ENCODE results near the gene EP400.
"Not testable (repeated sequence)": the region's sequence is repeated elsewhere in the genome, so short reads cannot be mapped to it uniquely, and the experiment has no call there.

The EP400 gene

DNA sequence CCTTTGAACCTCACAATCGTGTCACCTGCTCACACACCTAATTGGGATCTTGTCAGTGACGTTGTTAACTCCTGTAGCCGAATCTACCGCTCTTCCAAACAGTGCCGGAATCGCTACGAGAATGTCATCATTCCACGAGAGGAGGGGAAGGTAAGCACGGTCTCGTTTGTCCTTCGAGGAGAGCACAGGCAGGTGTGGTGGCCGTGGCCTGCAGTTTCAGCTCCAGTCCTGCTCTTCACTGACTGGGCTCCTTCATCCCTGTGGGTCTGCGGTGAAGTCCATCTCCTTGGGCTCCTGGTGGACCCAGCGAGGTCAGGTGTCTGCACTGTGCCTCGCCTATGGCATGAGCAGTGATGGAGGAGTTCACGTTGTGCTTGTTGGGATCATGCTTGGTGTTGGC, 96.0 kb downstream of the EP400 start:
- no peak for DNase-seq (ENCODE audit: low read depth in 2 of 2)

DNA sequence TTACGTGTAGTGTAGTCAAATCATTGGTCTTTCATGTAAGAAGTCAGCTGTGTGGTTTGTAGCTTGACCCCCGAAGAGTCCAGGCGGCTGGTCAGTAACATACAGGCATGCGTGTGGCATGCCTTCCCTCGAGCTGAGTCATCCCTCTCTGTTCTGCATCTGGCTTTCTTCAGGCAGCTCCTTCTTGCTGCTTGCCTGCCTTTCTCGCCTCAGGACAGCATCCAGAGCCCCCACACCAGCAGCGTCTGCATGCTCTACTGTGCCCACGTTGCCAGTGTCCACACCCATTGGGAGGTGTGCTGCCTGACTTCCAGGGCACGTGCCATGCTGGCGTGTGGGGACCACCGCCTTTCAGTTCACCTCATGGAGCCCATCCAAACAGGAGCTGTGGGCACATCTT, 96.8 kb downstream of the EP400 start:
- no peak for DNase-seq (ENCODE audit: low read depth in 2 of 2)

DNA sequence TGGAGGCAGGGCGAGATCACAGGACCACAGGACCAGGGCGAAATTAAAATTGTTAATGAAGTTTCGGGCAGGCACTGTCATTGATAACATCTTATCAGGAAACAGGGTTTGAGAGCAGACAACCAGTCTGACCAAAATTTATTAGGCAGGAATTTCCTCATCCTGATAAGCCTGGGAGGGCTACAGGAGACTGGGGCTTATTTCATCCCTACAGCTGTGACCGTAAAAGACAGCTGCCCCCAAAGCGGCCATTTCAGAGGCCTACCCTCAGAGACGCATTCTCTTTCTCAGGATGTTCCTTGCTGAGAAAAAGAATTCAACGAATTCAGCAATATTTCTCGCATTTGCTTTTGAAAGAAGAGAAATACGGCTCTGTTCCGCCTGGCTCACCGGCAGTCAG, 97.9 kb downstream of the EP400 start:
- DNase-seq (ENCODE audit: low read depth in 2 of 2), result not testable (repeated sequence)

DNA sequence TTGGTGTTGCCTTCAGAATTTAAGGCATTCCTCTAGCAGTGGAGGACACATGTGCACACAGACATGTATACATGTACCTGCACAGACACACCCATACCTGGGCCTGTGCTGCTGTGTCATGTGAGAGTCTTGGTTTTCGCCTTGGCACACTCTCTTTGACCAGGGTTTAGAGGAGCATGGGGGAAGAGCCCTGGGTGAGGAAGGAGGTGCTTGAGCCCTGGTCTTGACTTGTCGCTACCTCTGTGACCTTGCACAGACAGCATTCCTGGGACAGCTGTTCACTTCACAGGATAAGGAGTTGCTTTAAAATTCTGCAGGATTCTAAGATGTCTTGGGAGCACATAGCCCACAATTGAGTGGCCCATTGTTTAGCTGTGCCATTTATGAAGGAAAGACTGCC, 99.7 kb downstream of the EP400 start:
- DNase-seq (ENCODE audit: low read depth in 2 of 2), result no peak

DNA sequence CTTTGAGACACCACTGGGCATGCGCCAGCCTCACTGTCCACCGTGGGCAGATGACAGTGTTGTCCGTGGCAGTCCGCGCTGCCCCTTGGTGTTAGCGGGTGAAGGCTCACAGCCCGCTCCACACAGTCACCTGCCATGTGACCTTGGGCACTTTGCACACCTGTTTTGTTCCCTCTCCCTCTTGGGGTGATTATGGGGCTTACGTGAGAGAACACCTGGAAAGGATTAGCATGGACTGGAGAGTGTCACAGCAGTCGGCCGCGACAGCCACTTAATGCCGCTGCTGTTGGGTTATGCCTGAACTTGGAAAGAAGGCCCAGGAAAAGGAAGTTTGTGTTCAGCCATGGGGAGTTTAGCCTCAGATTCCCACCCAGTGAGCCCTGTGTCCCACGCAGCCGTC, 100.1 kb downstream of the EP400 start:
- no peak for DNase-seq (ENCODE audit: low read depth in 2 of 2)

DNA sequence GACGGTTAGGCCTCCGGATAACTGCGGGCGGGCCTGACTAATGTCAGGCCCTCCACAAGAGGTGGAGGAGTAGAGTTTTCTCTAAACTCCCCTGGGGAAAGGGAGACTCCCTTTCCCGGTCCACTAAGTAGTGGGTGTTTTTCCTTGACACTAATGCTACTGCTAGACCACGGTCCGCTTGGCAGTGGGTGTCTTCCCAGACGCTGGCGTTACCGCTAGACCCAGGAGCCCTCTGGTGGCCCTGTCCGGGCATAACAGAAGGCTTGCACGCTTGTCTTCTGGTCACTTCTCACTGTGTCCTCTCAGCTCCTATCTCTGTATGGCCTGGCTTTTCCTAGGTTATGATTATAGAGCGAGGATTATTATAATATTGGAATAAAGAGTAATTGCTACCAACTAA, 102.0 kb downstream of the EP400 start:
- not testable (repeated sequence) for DNase-seq (ENCODE audit: low read depth in 2 of 2)

DNA sequence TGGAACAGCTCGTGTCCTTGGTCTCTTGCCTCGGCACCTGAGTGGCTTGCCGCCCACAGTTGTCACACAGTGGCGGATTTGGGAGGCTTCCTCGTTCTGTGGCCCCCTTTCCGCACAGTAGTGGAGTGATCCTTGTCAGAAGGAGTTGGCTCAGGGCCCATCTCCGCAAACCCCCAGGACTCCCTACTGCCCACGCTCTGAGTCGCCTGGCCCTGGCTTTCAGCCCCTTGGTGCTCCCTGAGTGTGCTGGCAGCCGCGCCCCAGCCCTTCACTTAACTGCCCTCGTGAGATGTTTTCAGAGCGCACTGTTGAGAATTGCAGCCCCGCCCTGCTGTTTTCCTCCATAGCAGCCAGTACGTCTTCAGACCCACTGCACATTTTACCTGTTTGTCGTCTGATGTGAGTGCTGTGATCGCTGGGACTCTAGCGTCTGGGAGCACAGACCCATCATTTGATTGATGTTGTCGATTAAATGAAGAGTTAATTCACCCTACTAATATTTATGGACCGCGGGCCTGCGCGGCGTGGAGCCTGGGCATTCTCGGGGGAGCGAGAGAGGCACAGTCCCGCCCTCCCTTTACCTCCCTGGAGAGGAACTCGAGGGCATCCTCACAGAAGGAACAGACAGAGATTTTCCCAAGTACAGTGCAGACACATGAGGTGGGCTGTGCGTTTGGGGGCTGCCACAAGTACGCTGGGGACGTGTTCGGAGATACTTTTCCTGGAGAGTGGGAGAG, 102.6 kb downstream of the EP400 start:
- no peak for DNase-seq (ENCODE audit: low read depth in 2 of 2)

DNA sequence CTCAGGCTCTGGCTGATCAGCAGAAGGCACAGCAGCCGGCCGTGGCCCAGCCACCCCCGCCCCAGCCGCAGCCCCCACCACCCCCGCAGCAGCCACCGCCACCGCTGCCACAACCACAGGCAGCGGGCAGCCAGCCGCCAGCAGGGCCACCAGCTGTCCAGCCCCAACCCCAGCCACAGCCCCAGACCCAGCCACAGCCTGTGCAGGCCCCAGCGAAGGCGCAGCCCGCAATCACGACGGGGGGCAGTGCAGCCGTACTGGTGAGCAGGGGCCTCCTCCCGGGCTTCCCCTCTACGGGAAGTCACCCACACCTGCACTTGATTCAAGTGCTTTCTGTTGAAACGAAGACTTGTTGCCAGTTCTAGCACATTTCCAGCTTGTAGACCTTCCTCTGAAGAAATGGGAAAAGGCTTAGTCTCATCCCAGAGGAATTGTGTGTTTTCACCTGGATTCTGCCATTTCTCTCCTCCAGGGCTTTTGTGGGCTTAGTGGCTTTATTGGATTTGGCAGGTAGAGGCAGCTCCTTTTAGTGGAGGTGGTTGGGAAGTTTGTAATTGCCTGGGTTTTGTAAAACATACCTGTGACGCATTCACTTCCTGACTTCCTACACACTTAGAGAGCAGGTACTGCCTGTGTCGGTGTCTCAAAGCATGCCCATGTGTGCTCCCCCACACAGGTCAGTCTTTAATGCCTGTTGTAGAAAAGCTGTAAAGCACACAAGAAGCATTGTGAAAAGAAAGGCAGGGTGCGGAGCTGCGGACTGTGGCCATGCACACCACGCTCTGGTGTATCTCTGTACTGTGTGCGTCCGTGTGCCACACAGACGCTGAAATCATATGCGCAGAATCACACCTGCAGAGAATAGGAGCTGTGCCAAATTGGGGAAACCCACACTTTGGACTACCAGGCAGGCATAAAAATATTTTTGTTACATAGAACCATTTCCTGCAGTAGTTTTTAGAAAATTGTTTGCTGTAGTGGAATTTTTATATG, 103.9 kb downstream of the EP400 start:
- no peak for DNase-seq (ENCODE audit: low read depth in 2 of 2)

DNA sequence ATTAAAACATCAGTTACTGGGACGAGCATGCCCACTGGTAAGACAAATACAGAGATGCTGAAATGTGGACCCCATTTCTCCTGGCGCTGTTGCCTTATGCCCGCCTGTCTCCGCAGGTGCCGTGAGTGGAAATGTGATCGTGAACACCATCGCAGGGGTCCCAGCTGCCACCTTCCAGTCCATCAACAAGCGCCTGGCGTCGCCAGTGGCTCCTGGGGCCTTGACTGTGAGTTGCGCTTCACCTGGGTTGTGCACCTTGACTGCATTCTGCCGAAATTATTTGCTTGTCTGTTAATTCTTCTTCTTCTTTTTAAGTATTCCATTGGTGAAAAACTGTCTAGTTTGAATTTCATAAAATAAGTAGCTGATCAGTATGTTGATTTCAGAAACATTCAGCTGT, 105.2 kb downstream of the EP400 start:
- no peak for DNase-seq (ENCODE audit: low read depth in 2 of 2)

DNA sequence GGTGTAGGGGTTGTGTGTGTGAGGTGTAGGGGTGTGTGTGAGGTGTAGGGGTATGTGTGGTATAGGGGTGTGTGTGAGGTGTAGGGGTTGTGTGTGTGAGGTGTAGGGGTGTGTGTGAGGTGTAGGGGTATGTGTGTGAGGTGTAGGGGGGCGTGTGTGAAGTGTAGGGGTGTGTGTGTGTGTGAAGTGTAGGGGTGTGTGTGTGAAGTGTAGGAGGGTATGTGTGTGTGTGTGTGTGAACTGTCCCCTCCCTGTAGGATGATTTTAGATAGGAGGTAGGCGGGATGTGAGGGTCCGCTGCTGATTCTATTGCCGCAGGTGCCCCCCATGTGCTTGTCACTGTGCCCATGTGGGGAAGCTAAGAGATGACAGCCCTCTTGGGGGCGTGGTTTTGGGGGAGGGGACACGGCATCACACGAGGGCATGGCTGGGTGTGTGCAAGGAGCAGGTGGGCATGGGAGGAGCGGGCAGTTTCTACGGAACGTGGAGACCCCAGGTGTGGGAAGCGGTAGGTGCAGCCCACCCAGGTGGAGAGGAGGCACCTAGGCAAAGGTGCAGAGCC, 105.9 kb downstream of the EP400 start:
- no peak for DNase-seq (ENCODE audit: low read depth in 2 of 2)

DNA sequence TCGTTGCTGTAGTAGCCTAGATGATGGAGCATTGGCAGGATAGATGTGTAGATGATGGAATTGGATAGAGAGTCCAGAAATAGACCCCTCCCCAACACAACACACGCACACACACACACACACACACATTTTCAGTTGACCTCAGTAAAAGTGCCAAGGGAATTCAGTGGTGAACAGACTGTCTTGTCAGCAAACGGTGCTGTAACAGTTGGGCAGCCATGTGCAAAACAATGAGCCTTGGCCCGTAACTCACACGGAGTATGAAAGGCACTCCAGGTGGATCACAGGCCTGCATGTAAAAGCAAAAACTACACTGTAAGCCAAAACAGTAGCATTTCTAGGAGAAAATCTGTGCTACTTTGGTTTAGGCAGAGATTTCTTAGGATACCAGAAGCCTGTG, 106.6 kb downstream of the EP400 start:
- no peak for DNase-seq (ENCODE audit: low read depth in 2 of 2)

DNA sequence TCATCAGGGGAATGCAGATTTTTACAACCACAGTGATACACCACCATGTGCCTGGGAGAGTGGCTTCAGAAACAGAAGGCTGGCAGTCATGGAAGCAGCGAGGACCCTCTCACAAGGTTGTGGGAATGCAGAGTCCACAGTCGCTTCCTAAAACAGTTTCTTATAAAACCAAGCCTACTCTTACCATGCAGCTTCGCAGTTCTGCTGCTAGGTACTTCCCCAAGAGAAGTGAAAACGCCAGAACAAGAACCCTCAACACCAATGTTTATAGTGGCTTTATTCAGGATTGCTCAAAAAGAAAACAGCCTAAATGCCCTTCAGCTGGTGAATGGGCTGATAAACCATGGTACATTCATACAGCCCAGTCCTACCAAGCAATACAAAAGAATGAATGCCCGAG, 107.2 kb downstream of the EP400 start:
- DNase-seq (ENCODE audit: low read depth in 2 of 2), result no peak

DNA sequence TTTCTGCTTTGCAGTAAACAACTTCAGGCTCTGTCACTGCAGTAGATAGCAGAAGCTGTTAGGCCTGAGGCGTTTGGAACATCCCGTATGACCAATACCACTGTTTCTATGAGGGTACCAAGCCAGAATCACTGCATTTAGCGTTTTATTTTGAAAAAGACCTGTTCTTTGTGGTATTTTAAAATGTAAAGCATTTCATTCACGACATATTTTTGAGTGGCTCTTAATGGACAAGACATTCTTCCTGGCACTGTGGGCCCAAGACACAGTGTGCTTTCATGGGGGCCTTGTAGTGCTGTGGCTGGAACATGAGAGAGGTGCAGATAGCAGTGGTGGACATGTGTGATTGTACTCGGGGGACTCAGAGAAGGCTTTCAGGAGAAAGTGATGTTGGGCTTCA, 107.9 kb downstream of the EP400 start:
- no peak for DNase-seq (ENCODE audit: low read depth in 2 of 2)

DNA sequence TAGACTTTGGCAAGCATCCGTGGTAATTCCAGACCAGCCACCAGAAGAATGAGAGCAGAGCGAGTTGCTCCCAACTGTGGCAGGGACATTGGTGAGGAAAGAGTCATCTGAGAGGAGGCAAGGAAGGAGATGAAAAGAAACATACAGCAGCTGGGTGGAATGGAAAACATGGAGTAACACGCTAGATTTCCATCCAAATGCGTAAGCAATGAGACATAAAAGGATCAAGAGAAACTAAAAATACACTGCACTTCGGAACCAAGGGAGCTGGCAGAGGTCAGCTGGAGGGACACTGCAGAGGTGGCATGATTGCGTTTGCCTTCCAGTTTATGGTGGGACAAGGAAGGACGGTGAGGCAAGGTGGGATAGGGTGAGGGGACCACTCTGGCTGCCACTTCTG, 111.5 kb downstream of the EP400 start:
- no peak for DNase-seq (ENCODE audit: low read depth in 2 of 2)

DNA sequence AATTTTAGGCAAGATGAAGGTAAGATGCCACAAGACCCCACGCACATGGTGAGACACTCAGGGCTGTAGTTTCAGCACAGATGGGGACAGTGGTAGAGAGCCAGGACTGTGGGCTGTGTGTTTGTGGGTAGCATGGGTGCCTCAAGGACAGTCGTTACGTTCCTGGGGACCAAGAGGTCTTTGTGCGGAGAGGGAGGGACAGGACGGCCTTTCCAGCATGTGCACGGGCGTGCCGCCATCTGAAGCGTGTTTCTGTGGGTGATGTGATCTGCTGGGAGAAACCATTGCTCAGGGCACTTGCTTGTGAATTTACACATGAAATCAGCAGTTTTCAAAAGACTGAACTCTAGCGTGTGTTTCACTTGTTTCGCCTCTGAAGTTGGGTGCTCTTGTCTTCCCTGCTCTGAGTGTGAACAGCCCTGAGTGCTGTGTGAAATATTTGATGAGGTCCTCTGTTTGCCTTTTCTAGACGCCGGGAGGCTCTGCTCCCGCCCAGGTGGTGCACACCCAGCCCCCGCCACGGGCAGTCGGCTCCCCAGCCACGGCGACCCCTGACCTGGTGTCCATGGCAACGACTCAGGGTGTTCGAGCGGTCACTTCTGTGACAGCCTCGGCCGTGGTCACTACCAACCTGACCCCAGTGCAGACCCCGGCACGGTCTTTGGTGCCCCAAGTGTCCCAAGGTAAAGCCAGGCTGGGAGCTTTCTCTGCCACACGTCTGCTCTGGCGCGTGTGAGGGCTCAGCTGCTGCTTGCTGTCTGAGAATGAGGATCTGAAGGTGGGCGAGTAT, 112.1 kb downstream of the EP400 start:
- DNase-seq (ENCODE audit: low read depth in 2 of 2), result no peak

DNA sequence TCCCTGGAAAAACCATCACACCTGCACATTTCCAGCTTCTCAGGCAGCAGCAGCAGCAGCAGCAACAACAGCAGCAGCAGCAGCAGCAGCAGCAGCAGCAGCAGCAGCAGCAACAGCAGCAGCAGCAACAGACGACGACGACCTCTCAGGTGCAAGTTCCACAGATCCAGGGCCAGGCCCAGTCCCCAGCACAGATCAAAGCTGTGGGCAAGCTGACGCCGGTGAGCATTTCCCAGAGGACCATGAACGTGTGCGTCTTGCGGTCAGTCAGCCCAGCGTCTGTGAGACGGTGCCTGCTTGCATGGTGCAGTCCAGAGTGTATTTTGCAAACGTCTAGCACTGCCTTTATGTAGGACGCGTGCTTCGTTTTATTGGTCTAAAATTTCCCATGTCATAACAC, 112.7 kb downstream of the EP400 start:
- no peak for DNase-seq (ENCODE audit: low read depth in 2 of 2)

DNA sequence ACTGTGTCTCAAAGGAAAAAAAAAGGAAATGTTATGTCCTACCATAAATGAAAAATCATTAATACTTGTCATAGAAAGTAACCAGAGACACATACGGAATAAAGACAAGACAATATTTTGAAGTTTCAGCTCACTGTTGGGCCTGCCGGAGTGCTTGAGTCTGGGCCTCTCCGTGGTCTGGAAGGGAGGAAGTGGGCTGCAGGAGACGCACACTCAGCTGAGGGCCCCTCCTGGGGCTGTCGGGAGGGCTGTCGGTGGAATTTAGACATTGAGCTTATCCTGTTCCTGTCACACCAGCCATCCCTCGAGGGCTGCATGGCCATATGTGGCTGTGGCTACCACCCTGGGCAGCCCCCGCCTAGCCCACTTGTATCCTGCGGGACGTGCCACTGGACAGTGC, 113.7 kb downstream of the EP400 start:
- DNase-seq (ENCODE audit: low read depth in 2 of 2), result no peak

DNA sequence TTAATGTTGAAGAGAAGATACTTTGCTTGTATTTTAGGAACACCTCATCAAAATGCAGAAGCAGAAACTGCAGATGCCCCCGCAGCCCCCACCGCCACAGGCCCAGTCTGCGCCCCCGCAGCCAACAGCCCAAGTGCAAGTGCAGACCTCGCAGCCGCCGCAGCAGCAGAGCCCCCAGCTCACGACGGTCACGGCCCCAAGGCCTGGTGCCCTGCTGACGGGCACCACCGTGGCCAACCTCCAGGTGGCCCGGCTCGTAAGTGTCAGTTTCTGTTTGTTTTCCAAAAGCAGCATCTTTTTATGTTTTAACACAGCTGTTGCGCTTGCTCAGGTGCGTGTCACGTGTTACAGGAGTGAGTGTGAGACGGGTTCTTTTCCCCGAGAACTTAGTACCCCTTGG, 114.9 kb downstream of the EP400 start:
- no peak for DNase-seq (ENCODE audit: low read depth in 2 of 2)

DNA sequence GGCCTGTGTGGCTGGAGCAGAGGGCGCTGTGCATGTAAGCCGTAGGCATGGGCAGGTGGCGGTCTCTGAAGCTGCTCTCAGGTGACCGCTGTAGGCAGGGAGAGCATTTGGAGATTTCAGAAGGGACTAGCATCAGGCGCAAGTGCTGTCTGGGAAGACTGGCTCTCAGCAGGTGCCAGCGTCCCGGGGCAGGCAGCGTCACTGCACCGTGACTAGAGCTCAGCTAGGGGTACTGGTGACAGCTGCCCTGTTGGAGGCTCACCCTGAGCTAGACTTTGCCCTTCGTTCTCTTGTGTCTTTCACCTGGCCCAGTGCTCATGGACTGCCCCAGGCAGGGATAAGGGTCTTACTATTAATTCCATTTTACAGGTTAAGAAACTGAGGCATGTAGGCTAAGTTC, 115.5 kb downstream of the EP400 start:
- no peak for DNase-seq (ENCODE audit: low read depth in 2 of 2)

DNA sequence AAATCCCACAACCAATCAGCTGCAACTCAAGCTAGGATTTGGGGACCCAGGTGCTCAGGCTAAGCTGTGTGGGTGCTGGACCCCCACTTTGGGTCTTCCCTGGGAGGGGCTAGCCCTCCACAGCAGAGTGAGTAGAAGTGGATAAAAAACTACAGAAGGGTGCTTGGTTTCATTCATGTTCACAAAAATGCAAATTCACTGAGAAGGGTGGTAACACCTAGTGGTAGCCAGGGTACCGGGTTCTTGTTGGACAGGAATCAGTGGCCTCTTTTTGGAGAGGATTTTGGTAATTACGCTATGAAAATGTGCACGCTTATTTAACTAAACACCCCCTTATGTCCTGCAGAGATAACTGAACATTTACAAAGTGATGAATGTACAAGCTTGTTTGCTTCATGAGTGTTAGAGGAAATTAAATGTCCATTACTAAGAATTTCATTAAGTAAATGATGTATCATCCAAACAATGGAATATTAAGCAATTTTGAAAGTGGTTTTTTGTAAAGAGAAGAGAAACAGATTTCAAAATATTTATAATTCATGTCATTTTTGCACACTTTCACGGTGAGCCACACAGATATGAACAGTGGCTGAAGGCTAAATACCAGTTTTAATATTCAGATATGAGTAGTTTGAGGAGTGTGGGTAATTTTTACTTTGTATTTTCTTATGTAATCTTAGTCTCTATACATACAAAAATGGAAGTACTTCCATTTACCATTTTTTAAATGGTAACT, 116.0 kb downstream of the EP400 start:
- DNase-seq (ENCODE audit: low read depth in 2 of 2), result no peak

DNA sequence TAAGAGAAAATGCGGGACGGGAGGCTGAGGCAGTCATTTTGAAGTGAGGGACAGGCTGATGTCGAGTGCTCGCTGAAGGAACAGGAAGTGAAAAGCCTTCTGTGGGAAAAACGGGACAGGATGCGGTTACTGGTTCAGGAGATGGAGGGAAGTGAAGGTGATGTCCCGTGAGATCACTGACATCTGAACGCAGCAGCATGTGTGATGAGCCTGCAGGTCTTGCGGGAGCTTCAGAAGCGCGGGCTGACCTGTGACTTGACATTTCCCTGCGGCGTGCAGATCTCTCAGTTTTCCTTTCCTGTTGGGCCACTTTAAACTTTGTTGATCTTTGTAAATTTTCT, 116.6 kb downstream of the EP400 start:
- DNase-seq (ENCODE audit: low read depth in 2 of 2), result no peak

Data from stimulated activated CD4-positive, alpha-beta T cell treated with anti-CD3 and anti-CD28 coated beads, Interleukin-1b, Interleukin-23, amount 100 ng/mL, for 4 hours (primary cell).